Activated CD8-positive, alpha-beta memory T cell treated with anti-CD3 and anti-CD28 coated beads for 36 hours (primary cell): ENCODE data around the gene F8A1. TPM values are rescaled to one million over a fixed set of nuclear protein-coding genes. Genes with fewer than 3 reads are reported as not detected.

Source experiments
- total RNA-seq, 2 experiments: library from RNA; stranded (reverse); gene quantifications; one replicate each; pipeline ENCODE4 v1.2.3, GENCODE V29; 2021

Gene F8A1
- total RNA-seq, 2 experiments from 2014 or later = 43.8 to 46.8 TPM

Other genes with a start within 250 kb of the F8A1 start
- 10 to 100 TPM; 46.5 to 48.2 TPM for gene CTAG2, start 232.8 kb upstream of the F8A1 start, total RNA-seq
- 1 to 10 TPM; 5.6 to 6.0 TPM for gene GAB3, start 135.3 kb upstream of the F8A1 start, total RNA-seq
- 100 to 1,000 TPM; 202 to 203 TPM for gene DKC1, start 123.5 kb upstream of the F8A1 start, total RNA-seq
- 10 to 100 TPM; 15.1 to 15.5 TPM for gene MPP1, start 80.9 kb upstream of the F8A1 start, total RNA-seq
- not detected for gene SMIM9, start 51.7 kb upstream of the F8A1 start, total RNA-seq
- 10 to 100 TPM; 10.1 to 10.2 TPM for gene F8, start 136.4 kb downstream of the F8A1 start, total RNA-seq
- 100 to 1,000 TPM in 1 of 2 experiments, 10 to 100 TPM in 1; 94.8 to 102 TPM for gene FUNDC2, start 140.5 kb downstream of the F8A1 start, total RNA-seq
- gene CMC4, start 184.8 kb downstream of the F8A1 start, total RNA-seq = 1 to 10 TPM; 3.3 to 3.7 TPM
- gene MTCP1, start 184.8 kb downstream of the F8A1 start, total RNA-seq = 10 to 100 TPM; 21.4 to 21.6 TPM
- 10 to 100 TPM; 42.4 to 45.0 TPM for gene BRCC3, start 185.2 kb downstream of the F8A1 start, total RNA-seq